H7 (cell line): ENCODE measurements around the gene STX18. TPM values are rescaled to one million over a fixed set of nuclear protein-coding genes. Genes with fewer than 3 reads are reported as not detected.
"Not testable (repeated sequence)": the region's sequence is repeated elsewhere in the genome, so short reads cannot be mapped to it uniquely, and the experiment has no call there.

Experiments used
- DNase-seq: peaks from one replicate; pipeline ENCODE4 v3.0.0; 2012
- H3K27me3 ChIP-seq: 2 replicates; pipeline ENCODE4 v1.6.0; 2011; ENCODE audit warnings: mild to moderate bottlenecking, low read length; ENCODE audit not compliant: control insufficient read depth, insufficient read depth
- H3K36me3 ChIP-seq: replicated peaks from 2 replicates; pipeline ENCODE4 v1.5.1; 2011; ENCODE audit warnings: low read length; ENCODE audit not compliant: control insufficient read depth, insufficient read depth
- H3K4me3 ChIP-seq: 2 replicates; pipeline ENCODE4 v1.5.1; 2011; ENCODE audit warnings: low read depth, mild to moderate bottlenecking, control low read depth, low read length, moderate library complexity; ENCODE audit not compliant: insufficient read depth
- total RNA-seq: library from RNA; depleted of rRNA; stranded (reverse); fragments of >200 nt; shearing (Covaris generic); gene quantifications from 2 replicates; pipeline ENCODE4 v1.2.3, GENCODE V29; 2014

Gene STX18
- total RNA-seq, 1 experiment from 2014 or later, result 16.1 TPM

DNA sequence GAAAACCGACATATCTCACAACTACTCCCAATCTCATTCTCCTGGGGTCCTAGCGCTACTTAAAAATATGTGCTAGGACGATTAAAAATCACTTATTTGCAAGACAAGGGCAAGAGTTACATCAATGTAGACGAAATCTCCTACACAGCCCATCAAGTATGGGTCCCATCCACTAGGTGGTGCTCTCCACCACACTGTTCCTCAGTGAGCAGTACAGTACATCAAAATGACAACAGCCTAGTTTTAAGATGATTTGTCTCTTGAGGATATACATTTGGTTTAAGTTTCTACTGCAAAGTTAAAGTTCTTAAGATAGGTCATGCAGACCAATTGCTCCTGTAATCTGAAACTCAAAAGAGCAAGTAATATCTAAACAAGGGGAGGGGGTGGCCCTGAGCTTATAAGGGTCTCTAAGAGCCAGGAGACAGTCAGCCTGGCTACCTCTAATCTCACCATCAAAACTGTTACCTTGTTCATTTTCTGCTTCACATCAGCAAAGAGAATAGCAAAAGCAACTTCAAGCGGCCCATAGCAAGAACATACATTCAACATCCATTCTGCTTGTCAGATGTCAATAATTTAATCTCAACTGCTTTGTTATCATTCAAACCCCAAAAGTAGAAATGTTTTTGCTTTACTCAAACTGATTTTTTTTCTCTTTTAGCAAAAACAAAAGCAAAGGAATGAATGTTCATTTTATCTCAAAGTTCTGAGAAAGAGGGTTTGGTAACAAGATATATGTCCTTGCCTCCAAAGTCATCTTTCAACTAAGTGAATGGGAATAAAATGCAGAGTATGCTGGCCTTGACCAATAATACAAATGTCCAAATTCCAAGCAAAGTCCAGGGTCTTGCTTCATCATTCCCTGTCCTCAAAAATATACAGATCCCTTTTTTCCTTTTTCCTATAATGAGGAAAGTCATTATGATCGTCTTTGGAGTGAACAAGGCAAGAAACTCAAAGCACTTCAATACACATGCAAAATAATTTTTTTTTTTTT lies 53.1 kb downstream of the STX18 start:
- no peaks in the 10 kb centered on the region for H3K27me3 ChIP-seq
- no peaks in the 10 kb centered on the region; the same call in 1 of the 2 replicates for H3K36me3 ChIP-seq
- H3K4me3 ChIP-seq, result no peak overlapping the region
- DNase-seq, result peak; percentile 46

DNA sequence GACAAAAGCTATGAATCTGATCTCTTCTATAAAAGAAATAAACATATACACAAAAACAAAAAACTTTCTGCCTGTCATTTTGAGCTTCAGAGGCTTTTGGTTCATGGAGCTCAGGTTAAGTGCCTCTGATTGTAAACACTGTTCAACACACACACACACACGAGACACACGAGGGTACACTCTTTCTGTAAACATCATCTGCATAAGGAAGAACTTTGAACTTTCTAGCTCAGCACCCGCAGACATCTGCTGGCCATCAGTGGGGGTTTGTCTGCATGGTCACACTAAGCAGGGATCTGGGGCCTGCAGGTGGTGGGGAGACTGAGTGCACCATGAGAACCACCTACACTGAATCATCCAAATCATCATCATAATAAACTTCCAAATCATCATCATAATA lies 54.9 kb downstream of the STX18 start:
- H3K36me3 ChIP-seq, result no peaks in the 10 kb centered on the region; the same call in 1 of the 2 replicates
- H3K27me3 ChIP-seq, result no peaks in the 10 kb centered on the region
- DNase-seq, result no peak
- H3K4me3 ChIP-seq, result no peak overlapping the region

DNA sequence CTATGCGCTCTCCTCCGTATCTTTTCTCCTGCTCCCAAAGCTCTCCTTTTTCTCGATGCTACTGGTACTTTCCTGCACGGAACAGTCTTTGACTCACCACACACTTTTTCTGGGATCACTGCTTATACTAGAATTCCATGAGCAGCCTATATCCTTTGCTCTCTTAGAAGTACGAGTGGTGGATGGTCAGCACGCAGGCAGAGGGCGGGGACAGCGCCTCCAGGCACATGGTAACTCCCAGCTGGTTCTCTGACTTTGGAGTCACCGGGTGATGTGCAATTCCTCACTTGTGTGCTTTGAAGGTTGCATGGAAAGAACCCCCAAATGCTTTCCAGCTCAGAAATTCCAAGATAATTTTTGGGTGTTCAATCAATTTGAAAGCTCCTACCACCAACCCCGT lies 56.0 kb downstream of the STX18 start:
- Histone ChIP-seq H3K36me3 (no peaks in the 10 kb centered on the region; the same call in 1 of the 2 replicates), H3K4me3 (no peak overlapping the region), H3K27me3 (no peaks in the 10 kb centered on the region)
- no peak for DNase-seq

DNA sequence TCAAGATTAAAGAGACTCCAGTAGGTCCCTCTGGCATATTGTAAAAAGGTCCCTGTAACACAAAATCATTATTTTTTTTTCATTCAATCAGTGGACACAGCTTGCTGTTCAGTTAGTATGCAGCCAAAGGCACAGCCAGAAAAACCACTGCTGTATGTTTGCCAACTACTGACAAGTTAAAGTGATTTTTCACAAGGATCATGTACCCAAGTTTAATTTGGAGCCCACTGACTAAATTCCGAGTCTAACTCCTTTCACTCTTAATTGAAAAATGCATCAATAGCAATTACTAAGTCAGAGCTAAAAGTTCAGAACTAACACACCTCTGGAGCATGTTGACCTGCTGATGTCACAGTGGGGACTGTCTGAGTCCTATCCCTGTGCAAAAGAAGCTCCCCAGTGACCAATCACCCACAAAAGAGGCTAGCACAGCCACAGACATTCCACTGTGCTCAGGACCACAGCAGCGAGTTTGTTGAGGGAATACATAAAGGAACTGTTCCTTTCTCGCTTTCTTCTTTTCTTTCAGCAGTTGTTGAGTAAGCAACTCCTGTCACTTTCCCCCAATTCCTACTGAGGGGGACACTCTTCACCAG lies 60.4 kb downstream of the STX18 start:
- Histone ChIP-seq H3K4me3 (no peak overlapping the region), H3K27me3 (no peaks in the 10 kb centered on the region), H3K36me3 (no peaks in the 10 kb centered on the region; the same call in 1 of the 2 replicates)
- no peak for DNase-seq

DNA sequence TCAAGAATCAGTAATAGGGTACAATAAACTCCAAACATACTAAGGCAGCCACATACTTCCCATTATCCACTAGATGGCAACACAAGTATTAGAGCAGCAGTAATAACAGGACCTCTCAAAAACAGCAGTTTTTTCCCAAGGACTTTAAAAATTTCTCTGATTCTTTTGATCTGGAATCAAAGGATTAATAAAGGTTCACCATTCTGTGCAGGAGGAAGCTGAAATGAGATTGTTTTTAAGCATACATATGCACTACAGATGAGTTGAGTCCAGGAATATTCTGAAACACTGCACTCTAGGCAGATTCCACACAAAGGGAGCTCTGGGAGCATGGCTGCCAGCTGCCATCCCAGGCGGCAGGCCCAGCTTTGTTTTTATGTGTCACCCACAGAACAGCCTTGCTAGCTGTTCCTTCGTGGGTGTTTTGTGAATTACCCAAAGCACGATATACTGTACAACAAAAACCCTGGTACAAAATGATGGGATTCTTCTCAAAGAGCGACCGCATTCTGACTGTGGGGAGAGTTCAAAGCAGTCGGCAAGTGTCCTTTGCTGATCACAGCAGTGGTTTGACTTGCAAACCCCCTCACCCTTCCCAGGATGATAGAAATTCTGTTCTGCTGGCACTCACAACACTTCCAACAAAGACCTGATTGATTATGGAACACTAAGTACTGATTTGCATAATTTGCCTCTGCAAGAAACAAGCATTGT lies 61.0 kb downstream of the STX18 start:
- Histone ChIP-seq H3K36me3 (no peaks in the 10 kb centered on the region; the same call in 1 of the 2 replicates), H3K4me3 (no peak overlapping the region), H3K27me3 (no peaks in the 10 kb centered on the region)
- DNase-seq, result no peak

DNA sequence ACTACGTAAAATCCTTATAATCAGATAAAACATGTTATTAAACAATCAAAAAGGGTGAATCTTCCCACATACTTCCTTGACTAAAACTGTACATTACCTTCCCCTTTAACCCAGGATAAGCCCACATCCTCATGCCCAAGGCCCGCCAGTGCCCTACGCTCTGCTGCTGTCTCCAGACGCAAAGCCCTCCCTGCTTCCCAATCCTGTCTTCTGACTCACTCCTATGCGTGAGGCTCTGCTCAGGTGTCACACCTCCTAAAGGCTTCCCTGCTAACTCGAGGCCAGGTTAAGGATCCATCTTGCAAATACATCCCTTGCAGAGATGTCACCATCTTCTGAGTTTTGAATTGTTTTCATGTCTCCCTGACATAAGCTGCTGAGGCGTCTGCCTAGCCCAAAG lies 61.6 kb downstream of the STX18 start:
- H3K36me3 ChIP-seq, result no peaks in the 10 kb centered on the region
- no peak for DNase-seq
- H3K27me3 ChIP-seq, result no peaks in the 10 kb centered on the region
- no peak overlapping the region for H3K4me3 ChIP-seq

DNA sequence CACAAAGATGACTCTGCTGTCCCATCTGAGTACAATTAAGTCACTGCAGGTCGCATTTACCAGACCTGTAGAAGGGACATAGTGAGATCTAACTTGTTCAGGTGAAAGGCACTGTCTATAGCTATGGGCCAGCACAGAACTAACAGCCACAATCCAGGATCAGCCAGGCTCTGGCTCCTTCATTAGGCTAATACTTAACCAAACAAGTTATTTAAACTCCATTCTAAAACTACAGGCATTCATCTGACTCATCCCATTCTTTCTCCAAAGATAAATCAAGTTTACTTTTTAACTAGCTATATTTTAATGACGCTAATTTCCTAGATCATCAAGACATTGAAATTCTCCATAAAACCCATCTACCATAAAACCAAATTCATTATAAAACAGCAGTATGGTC lies 62.5 kb downstream of the STX18 start:
- H3K4me3 ChIP-seq, result no peak overlapping the region
- H3K27me3 ChIP-seq, result no peaks in the 10 kb centered on the region
- H3K36me3 ChIP-seq, result no peaks in the 10 kb centered on the region
- DNase-seq, result no peak

DNA sequence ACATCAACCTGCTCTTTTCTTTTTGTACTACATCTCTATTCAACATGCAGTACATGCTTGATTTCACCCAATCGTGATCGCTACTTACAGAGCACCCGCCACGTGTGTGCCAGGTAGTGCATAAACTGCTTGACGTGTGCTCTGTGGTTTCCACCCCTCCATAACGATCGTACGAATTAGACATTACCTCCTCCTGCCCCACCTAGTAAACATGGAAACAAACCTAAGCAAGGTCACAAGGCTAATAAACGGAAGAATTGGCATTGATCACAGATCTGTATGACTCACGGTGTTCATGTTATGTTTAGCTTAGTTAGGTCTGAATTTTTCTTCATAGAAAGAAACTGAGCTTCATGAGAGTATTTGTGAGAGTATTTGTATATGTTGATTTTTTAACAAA lies 64.1 kb downstream of the STX18 start:
- DNase-seq, result no peak
- H3K27me3 ChIP-seq, result no peaks in the 10 kb centered on the region
- no peak overlapping the region for H3K4me3 ChIP-seq
- no peaks in the 10 kb centered on the region for H3K36me3 ChIP-seq

DNA sequence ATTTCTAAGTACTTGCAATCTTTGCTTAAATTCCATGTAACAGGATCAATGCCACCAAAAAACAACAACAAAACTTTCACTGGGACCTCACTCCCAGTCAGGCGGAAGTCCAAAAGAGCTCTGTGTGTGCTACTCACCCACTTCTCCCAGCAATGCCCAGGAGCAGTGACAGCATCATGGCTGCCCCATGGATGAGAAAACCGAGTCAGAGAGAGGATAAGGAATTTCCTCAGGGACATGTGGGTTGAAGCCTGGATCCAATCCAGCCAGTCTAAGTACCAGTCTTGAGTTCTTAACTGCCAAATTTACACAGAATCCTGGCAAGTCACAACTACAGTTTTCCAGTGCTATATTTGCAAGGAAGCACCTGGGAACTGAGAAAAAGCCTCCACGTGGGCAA lies 64.5 kb downstream of the STX18 start:
- Histone ChIP-seq H3K36me3 (no peaks in the 10 kb centered on the region), H3K4me3 (no peak overlapping the region), H3K27me3 (no peaks in the 10 kb centered on the region)
- DNase-seq, result no peak

DNA sequence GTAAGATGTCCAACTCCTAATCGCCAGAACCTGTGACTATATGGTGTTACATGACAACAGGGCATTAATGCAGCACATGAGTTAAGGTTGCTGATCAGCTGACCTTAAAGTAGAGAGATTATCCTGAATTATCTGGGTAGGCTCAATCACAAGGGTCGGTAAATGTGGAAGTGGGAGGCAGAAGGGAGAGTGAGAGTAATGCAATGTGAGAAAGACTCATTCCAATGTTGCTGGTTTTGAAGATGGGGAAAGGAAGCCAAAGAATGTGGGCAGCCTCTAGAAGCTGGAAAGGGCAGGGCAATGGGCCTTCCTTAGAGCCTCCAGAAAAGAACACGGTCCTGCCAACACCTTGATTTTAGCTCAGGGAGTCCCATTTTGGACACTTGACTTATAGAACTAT lies 67.4 kb downstream of the STX18 start:
- Histone ChIP-seq H3K4me3 (no peak overlapping the region), H3K36me3 (no peaks in the 10 kb centered on the region), H3K27me3 (no peaks in the 10 kb centered on the region)
- no peak for DNase-seq

DNA sequence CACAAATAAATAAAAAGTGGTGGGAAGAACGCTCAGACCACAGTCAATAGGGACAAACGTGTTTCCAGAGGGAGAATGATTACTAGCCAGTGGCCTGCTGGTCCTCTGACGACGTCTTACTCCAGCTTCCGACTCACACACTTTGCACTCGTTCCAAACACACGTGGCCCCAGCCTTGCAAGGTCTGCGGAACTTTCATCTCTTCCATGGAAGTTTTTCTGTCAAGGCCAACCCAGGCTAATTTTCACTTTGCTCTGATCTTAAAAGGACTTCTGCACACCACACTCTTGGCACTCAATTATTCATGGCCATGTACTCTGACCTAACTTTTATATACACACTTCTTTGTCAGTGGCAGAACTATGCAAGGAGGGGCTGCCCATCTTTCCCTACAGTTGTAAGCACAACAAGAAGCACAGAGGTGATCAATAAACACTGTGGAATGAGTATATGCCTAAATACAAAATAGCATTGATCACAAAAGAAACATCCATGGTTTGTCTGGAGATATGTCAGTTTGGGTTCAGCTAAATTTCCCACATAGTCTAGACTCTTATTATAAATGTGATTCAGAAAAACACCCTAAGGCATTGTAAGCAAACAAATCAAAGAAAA lies 69.4 kb downstream of the STX18 start:
- Histone ChIP-seq H3K4me3 (no peak overlapping the region), H3K36me3 (no peaks in the 10 kb centered on the region), H3K27me3 (no peaks in the 10 kb centered on the region)
- no peak for DNase-seq

DNA sequence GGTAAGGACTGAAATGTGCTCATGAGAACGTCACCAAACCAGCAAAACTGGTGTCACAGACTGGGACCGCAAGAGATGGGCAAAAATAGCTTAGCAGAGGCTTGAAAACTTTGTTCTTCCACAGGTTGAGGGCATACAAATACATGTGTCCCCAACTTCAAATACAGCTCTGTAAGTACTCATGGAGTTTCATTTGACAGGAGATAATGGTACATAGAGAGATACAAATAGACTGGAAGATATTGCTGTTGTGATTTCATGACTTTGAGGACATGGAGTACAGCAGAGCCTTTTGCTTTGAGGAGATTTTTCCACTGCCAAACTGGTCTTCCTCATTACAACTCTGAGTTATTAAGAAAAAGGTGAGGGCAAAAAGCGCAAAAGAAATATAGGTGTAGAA lies 70.7 kb downstream of the STX18 start:
- Histone ChIP-seq H3K36me3 (peaks cover 3% of the 10 kb centered on the region; the same call in 1 of the 2 replicates), H3K4me3 (no peak overlapping the region), H3K27me3 (no peaks in the 10 kb centered on the region)
- no peak for DNase-seq

DNA sequence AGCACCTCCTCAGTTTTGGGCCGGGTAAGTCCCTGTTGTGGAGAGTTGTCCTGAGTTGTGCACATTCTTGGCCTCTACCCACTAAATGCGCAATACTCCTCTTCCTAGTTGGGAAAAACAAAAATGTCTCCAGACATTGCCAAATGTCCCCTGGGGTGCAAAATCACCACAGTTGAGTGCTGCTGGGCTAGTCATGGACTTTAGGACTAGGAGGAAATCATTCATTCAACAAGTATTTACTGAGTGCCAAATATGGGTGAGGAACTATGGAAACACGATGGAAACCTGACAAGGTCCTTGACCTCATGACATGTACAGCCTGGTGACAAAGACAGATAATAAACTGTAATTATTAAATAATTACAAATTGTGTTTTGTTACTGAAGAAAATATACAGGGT lies 71.6 kb downstream of the STX18 start:
- DNase-seq, result no peak
- H3K27me3 ChIP-seq, result no peaks in the 10 kb centered on the region
- H3K4me3 ChIP-seq, result no peak overlapping the region
- H3K36me3 ChIP-seq, result peaks cover 3% of the 10 kb centered on the region; the same call in 1 of the 2 replicates

DNA sequence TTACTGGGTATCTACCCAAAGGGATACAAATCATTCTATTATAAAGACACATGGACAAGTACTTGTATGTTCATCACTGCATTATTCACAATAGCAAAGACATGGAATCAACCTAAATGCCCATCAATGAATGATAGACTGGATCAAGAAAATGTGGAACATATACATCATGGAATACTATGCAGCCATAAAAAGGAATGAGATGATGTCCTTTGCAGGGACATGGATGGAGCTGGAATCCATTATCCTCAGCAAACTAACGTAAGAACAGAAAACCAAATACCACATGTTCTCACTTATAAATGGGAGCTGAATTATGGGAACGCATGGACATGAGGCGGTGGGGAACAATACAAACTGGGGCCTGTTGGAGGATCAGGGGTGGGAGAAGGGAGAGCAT lies 76.6 kb downstream of the STX18 start:
- not testable (repeated sequence) for H3K4me3 ChIP-seq, H3K36me3 ChIP-seq, DNase-seq, H3K27me3 ChIP-seq
